ENCODE data around the gene ZNF530. TPM values are rescaled to one million over a fixed set of nuclear protein-coding genes. Genes with fewer than 3 reads are reported as not detected.

The ZNF530 gene
- polyA plus RNA-seq, 2 donors = 1.1 to 1.9 TPM

GRCh38 chr19:57642396-57643046, 42.8 kb downstream of the ZNF530 start:
- peaks cover 20% of the 10 kb centered on the region in 2 donors for H3K36me3 ChIP-seq (ENCODE audit: control insufficient read depth in 2 of 2, insufficient read depth in 2 of 2, low read length in 1 of 2)
- WGBS, 2 donors = 71 to 72% methylated on average over 4 of the region's 4 CpGs
- no peaks in the 10 kb centered on the region for H3K4me1 ChIP-seq (ENCODE audit: control insufficient read depth in 2 of 2, insufficient read depth in 2 of 2, low read length in 1 of 2)
- H3K4me3 ChIP-seq (ENCODE audit: low read depth in 1 of 2, low read length in 2 of 2) = no peak overlapping the region
- H3K27ac ChIP-seq (ENCODE audit: low read depth in 2 of 2, low read length in 1 of 2) = no peak overlapping the region
- H3K9me3 ChIP-seq (ENCODE audit: control insufficient read depth in 2 of 2, insufficient read depth in 1 of 2, low read depth in 1 of 2, low read length in 1 of 2) = peaks cover 5 to 29% of the 10 kb centered on the region in 2 donors
- H3K27me3 ChIP-seq (ENCODE audit: control insufficient read depth in 1 of 2, insufficient read depth in 2 of 2, low read length in 2 of 2) = no peaks in the 10 kb centered on the region

GRCh38 chr19:57643734-57644133, 44.0 kb downstream of the ZNF530 start:
- Histone ChIP-seq H3K9me3 (ENCODE audit: control insufficient read depth in 2 of 2, insufficient read depth in 1 of 2, low read depth in 1 of 2, low read length in 1 of 2) (peaks cover 5 to 30% of the 10 kb centered on the region in 2 donors), H3K36me3 (ENCODE audit: control insufficient read depth in 2 of 2, insufficient read depth in 2 of 2, low read length in 1 of 2) (peaks cover 20% of the 10 kb centered on the region in 2 donors)

GRCh38 chr19:57648331-57649003, 48.8 kb downstream of the ZNF530 start:
- WGBS, 2 donors = 56 to 59% methylated on average over 6 of the region's 6 CpGs
- Histone ChIP-seq H3K4me3 (ENCODE audit: low read depth in 1 of 2, low read length in 2 of 2) (no peak overlapping the region), H3K27me3 (ENCODE audit: control insufficient read depth in 1 of 2, insufficient read depth in 2 of 2, low read length in 2 of 2) (no peaks in the 10 kb centered on the region), H3K36me3 (ENCODE audit: control insufficient read depth in 2 of 2, insufficient read depth in 2 of 2, low read length in 1 of 2) (no peaks in the 10 kb centered on the region), H3K9me3 (ENCODE audit: control insufficient read depth in 2 of 2, insufficient read depth in 1 of 2, low read depth in 1 of 2, low read length in 1 of 2) (peaks cover 0 to 15% of the 10 kb centered on the region in 2 donors), H3K4me1 (ENCODE audit: control insufficient read depth in 2 of 2, insufficient read depth in 2 of 2, low read length in 1 of 2) (peaks cover 0 to 4% of the 10 kb centered on the region in 2 donors), H3K27ac (ENCODE audit: low read depth in 2 of 2, low read length in 1 of 2) (no peak overlapping the region)

More at GRCh38 chr19:57643734-57644133, 44.0 kb downstream of the ZNF530 start:
- Histone ChIP-seq H3K27ac (ENCODE audit: low read depth in 2 of 2, low read length in 1 of 2) (no peak overlapping the region), H3K4me1 (ENCODE audit: control insufficient read depth in 2 of 2, insufficient read depth in 2 of 2, low read length in 1 of 2) (no peaks in the 10 kb centered on the region), H3K27me3 (ENCODE audit: control insufficient read depth in 1 of 2, insufficient read depth in 2 of 2, low read length in 2 of 2) (no peaks in the 10 kb centered on the region), H3K4me3 (ENCODE audit: low read depth in 1 of 2, low read length in 2 of 2) (no peak overlapping the region)

DNA sequence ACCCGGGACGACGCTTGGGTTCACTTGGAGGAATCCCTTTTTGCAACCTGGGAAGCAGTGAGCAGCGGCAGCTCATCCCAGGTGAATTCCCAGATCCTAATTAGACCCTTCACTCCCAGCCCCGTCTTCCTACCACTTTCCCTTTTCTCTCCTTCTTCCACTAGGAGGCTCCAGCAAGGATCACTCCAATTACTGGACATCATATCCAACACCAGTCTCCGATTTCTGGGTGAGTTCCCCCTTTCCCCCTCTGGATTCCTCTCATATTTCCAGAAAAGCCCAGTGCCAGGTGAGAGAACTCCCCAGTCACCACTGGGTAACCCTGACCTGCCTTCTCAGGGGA, 51.9 kb downstream of the ZNF530 start:
- no peak overlapping the region for H3K4me3 ChIP-seq (ENCODE audit: low read depth in 1 of 2, low read length in 2 of 2)
- 39 to 40% methylated on average over 6 of the region's 6 CpGs for WGBS, 2 donors
- H3K4me1 ChIP-seq (ENCODE audit: control insufficient read depth in 2 of 2, insufficient read depth in 2 of 2, low read length in 1 of 2) = peaks cover 0 to 4% of the 10 kb centered on the region in 2 donors
- H3K36me3 ChIP-seq (ENCODE audit: control insufficient read depth in 2 of 2, insufficient read depth in 2 of 2, low read length in 1 of 2) = no peaks in the 10 kb centered on the region
- H3K27ac ChIP-seq (ENCODE audit: low read depth in 2 of 2, low read length in 1 of 2) = no peak overlapping the region
- H3K27me3 ChIP-seq (ENCODE audit: control insufficient read depth in 1 of 2, insufficient read depth in 2 of 2, low read length in 2 of 2) = no peaks in the 10 kb centered on the region
- peaks cover 0 to 18% of the 10 kb centered on the region in 2 donors for H3K9me3 ChIP-seq (ENCODE audit: control insufficient read depth in 2 of 2, insufficient read depth in 1 of 2, low read depth in 1 of 2, low read length in 1 of 2)

GRCh38 chr19:57653689-57654088, 54.0 kb downstream of the ZNF530 start:
- WGBS, 2 donors = 88 to 90% methylated on average over 2 of the region's 2 CpGs
- Histone ChIP-seq H3K27me3 (ENCODE audit: control insufficient read depth in 1 of 2, insufficient read depth in 2 of 2, low read length in 2 of 2) (no peaks in the 10 kb centered on the region), H3K4me1 (ENCODE audit: control insufficient read depth in 2 of 2, insufficient read depth in 2 of 2, low read length in 1 of 2) (peaks cover 0 to 4% of the 10 kb centered on the region in 2 donors), H3K9me3 (ENCODE audit: control insufficient read depth in 2 of 2, insufficient read depth in 1 of 2, low read depth in 1 of 2, low read length in 1 of 2) (peaks cover 0 to 16% of the 10 kb centered on the region in 2 donors), H3K4me3 (ENCODE audit: low read depth in 1 of 2, low read length in 2 of 2) (no peak overlapping the region), H3K27ac (ENCODE audit: low read depth in 2 of 2, low read length in 1 of 2) (no peak overlapping the region), H3K36me3 (ENCODE audit: control insufficient read depth in 2 of 2, insufficient read depth in 2 of 2, low read length in 1 of 2) (no peaks in the 10 kb centered on the region)

DNA sequence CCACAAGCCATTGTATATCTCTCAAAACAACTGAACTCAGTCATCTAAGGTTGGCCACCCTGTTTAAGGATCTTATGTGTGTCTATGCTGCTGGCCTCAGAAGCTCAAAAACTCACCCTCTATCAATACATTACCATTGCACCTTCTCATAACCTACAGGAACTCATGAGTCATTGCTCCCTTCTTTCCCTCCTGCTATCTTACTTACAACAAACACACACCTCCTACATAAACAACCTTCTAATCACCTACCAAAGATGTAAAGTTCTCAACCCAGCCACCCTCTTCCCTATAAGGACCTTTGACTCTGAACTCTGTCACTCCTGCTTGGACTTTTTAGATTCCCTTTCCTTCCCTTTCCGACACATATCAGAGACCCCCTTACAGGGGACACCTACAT, 55.8 kb downstream of the ZNF530 start:
- Histone ChIP-seq H3K4me3 (ENCODE audit: low read depth in 1 of 2, low read length in 2 of 2) (no peak overlapping the region), H3K36me3 (ENCODE audit: control insufficient read depth in 2 of 2, insufficient read depth in 2 of 2, low read length in 1 of 2) (no peaks in the 10 kb centered on the region), H3K9me3 (ENCODE audit: control insufficient read depth in 2 of 2, insufficient read depth in 1 of 2, low read depth in 1 of 2, low read length in 1 of 2) (peaks cover 0 to 16% of the 10 kb centered on the region in 2 donors), H3K27ac (ENCODE audit: low read depth in 2 of 2, low read length in 1 of 2) (no peak overlapping the region), H3K4me1 (ENCODE audit: control insufficient read depth in 2 of 2, insufficient read depth in 2 of 2, low read length in 1 of 2) (peaks cover 0 to 4% of the 10 kb centered on the region in 2 donors), H3K27me3 (ENCODE audit: control insufficient read depth in 1 of 2, insufficient read depth in 2 of 2, low read length in 2 of 2) (no peaks in the 10 kb centered on the region)
- WGBS, 2 donors = 75 to 97% methylated on average over 1 of the region's 1 CpG

GRCh38 chr19:57656346-57656745, 56.7 kb downstream of the ZNF530 start:
- H3K27ac ChIP-seq (ENCODE audit: low read depth in 2 of 2, low read length in 1 of 2) = no peak overlapping the region
- H3K9me3 ChIP-seq (ENCODE audit: control insufficient read depth in 2 of 2, insufficient read depth in 1 of 2, low read depth in 1 of 2, low read length in 1 of 2) = peaks cover 0 to 16% of the 10 kb centered on the region in 2 donors
- peaks cover 0 to 2% of the 10 kb centered on the region in 2 donors for H3K4me1 ChIP-seq (ENCODE audit: control insufficient read depth in 2 of 2, insufficient read depth in 2 of 2, low read length in 1 of 2)
- no peaks in the 10 kb centered on the region for H3K36me3 ChIP-seq (ENCODE audit: control insufficient read depth in 2 of 2, insufficient read depth in 2 of 2, low read length in 1 of 2)
- 77 to 87% methylated on average over 1 of the region's 1 CpG for WGBS, 2 donors
- H3K4me3 ChIP-seq (ENCODE audit: low read depth in 1 of 2, low read length in 2 of 2) = no peak overlapping the region
- H3K27me3 ChIP-seq (ENCODE audit: control insufficient read depth in 1 of 2, insufficient read depth in 2 of 2, low read length in 2 of 2) = no peaks in the 10 kb centered on the region

Other genes with a start within 250 kb of the ZNF530 start
- 1 to 10 TPM; 2.2 to 3.0 TPM for gene ZNF304, start 248.6 kb upstream of the ZNF530 start, polyA plus RNA-seq
- gene TRAPPC2B, start 236.3 kb upstream of the ZNF530 start, polyA plus RNA-seq = 10 to 100 TPM; 19.6 to 25.8 TPM
- 1 to 10 TPM; 1.3 to 2.7 TPM for gene ZNF547, start 236.3 kb upstream of the ZNF530 start, polyA plus RNA-seq
- 1 to 10 TPM; 4.1 TPM for gene ZNF548, start 210.0 kb upstream of the ZNF530 start, polyA plus RNA-seq
- gene ZNF17, start 188.7 kb upstream of the ZNF530 start, polyA plus RNA-seq = 1 to 10 TPM; 2.2 to 3.2 TPM
- gene ZNF749, start 164.6 kb upstream of the ZNF530 start, polyA plus RNA-seq = 1 to 10 TPM; 2.6 to 6.4 TPM
- under 1 TPM; 0.14 to 0.19 TPM for gene VN1R1, start 142.7 kb upstream of the ZNF530 start, polyA plus RNA-seq
- 1 to 10 TPM in 1 of 2 donors, under 1 TPM in 1; 0.96 to 1.6 TPM for gene ZNF772, start 122.3 kb upstream of the ZNF530 start, polyA plus RNA-seq
- 1 to 10 TPM; 2.9 to 3.6 TPM for gene ZNF419, start 112.1 kb upstream of the ZNF530 start, polyA plus RNA-seq
- 1 to 10 TPM; 1.4 to 3.0 TPM for gene ZNF773, start 99.9 kb upstream of the ZNF530 start, polyA plus RNA-seq
- 1 to 10 TPM in 1 of 2 donors, under 1 TPM in 1; 0.94 to 1.2 TPM for gene ZNF549, start 72.5 kb upstream of the ZNF530 start, polyA plus RNA-seq
- gene ZNF550, start 40.0 kb upstream of the ZNF530 start, polyA plus RNA-seq = 1 to 10 TPM; 2.0 to 2.6 TPM
- gene ZNF416, start 21.0 kb upstream of the ZNF530 start, polyA plus RNA-seq = 1 to 10 TPM; 2.3 to 3.7 TPM
- 1 to 10 TPM in 1 of 2 donors, under 1 TPM in 1; 0.43 to 1.3 TPM for gene ZIK1, start 15.7 kb upstream of the ZNF530 start, polyA plus RNA-seq
- 1 to 10 TPM; 2.8 to 5.1 TPM for gene ZNF134, start 14.4 kb downstream of the ZNF530 start, polyA plus RNA-seq
- gene ZNF211, start 33.3 kb downstream of the ZNF530 start, polyA plus RNA-seq = 1 to 10 TPM; 4.3 to 5.7 TPM
- under 1 TPM; 0.01 to 0.08 TPM for gene ZSCAN4, start 69.0 kb downstream of the ZNF530 start, polyA plus RNA-seq
- gene ZNF551, start 82.1 kb downstream of the ZNF530 start, polyA plus RNA-seq = 1 to 10 TPM; 1.2 to 2.2 TPM
- 1 to 10 TPM in 1 of 2 donors, under 1 TPM in 1; 0.98 to 1.6 TPM for gene ZNF154, start 109.3 kb downstream of the ZNF530 start, polyA plus RNA-seq
- gene ZNF671, start 127.7 kb downstream of the ZNF530 start, polyA plus RNA-seq = 1 to 10 TPM; 1.3 to 1.5 TPM
- gene ZNF776, start 146.9 kb downstream of the ZNF530 start, polyA plus RNA-seq = 1 to 10 TPM; 2.9 to 3.3 TPM
- 1 to 10 TPM; 5.0 to 5.4 TPM for gene ZNF586, start 169.8 kb downstream of the ZNF530 start, polyA plus RNA-seq
- 1 to 10 TPM; 4.6 to 5.7 TPM for gene ZNF552, start 215.0 kb downstream of the ZNF530 start, polyA plus RNA-seq
- gene ZNF587B, start 230.4 kb downstream of the ZNF530 start, polyA plus RNA-seq = 1 to 10 TPM; 3.1 to 5.7 TPM
- 10 to 100 TPM in 1 of 2 donors, 1 to 10 TPM in 1; 4.9 to 19.5 TPM for gene ZNF587, start 250.0 kb downstream of the ZNF530 start, polyA plus RNA-seq